Panc1 (cell line): ENCODE measurements around the gene SVBP. TPM values are rescaled to one million over a fixed set of nuclear protein-coding genes. Genes with fewer than 3 reads are reported as not detected.

ENCODE experiments used
- ATAC-seq: fragments of 200-7000 bp; cut with Tn5 transposase; 2 replicates; pipeline ENCODE4 v1.9.1; 2020; ENCODE audit warnings: mild to moderate bottlenecking, moderate library complexity
- BruUV-seq: library from RNA; stranded (reverse); fragments of 400-500 nt; replicated peaks from 2 replicates; lab custom pipeline; 2021; lab: Mats Ljungman, UMichigan
- CTCF ChIA-PET: fragments of 300-600 bp; sonication (Branson Sonifier 250); formaldehyde crosslinking; loops from one replicate; lab custom pipeline; 2022; ENCODE audit warnings: antibody characterized with exemption; lab: Charles Lee
- POLR2A ChIA-PET: fragments of 300-600 bp; sonication (Branson Sonifier 250); formaldehyde crosslinking; loops from one replicate; lab custom pipeline; 2022; ENCODE audit warnings: antibody characterized with exemption; lab: Charles Lee
- DNase-seq: peaks from one replicate; pipeline ENCODE4 v3.0.0-alpha.2; 2010; ENCODE audit warnings: low read depth, low spot score
- H3K27ac ChIP-seq: 2 replicates; pipeline ENCODE4 v1.5.1; 2011; ENCODE audit warnings: mild to moderate bottlenecking, low read length, inconsistent platforms
- H3K27me3 ChIP-seq: fragments of 200-500 bp; sonication (Bioruptor generic); 2 replicates; pipeline ENCODE4 v1.6.0; 2014; ENCODE audit warnings: low read length, inconsistent platforms; ENCODE audit not compliant: control insufficient read depth, insufficient read depth
- H3K36me3 ChIP-seq: fragments of 200-500 bp; sonication (Bioruptor generic); 2 replicates; pipeline ENCODE4 v1.5.1; 2014; ENCODE audit warnings: inconsistent platforms, mild to moderate bottlenecking, low read length, moderate library complexity; ENCODE audit not compliant: control insufficient read depth, insufficient read depth
- H3K4me1 ChIP-seq: 2 replicates; pipeline ENCODE4 v1.5.1; 2011; ENCODE audit warnings: inconsistent platforms, mild to moderate bottlenecking, low read length, moderate library complexity; ENCODE audit not compliant: control insufficient read depth, insufficient read depth
- H3K4me3 ChIP-seq, 2 experiments: 2 replicates each; pipeline ENCODE4 v1.5.1; 2011 to 2012; ENCODE audit warnings: low read depth in 2 of 2, low read length in 2 of 2, mild to moderate bottlenecking in 2 of 2, inconsistent platforms in 1 of 2, moderate library complexity in 1 of 2
- H3K9me3 ChIP-seq: fragments of 200-500 bp; sonication (Bioruptor generic); 2 replicates; pipeline ENCODE4 v1.5.1; 2014; ENCODE audit warnings: low read depth, mild to moderate bottlenecking, inconsistent platforms, low read length, moderate library complexity; ENCODE audit not compliant: control insufficient read depth, insufficient read depth
- POLR2AphosphoS5 ChIP-seq: IDR thresholded peaks from 2 replicates; pipeline ENCODE4 v1.6.1; 2012; ENCODE audit warnings: mild to moderate bottlenecking, low read depth, low read length, moderate library complexity
- SIN3A ChIP-seq: IDR thresholded peaks from 2 replicates; pipeline ENCODE4 v1.6.1; 2012; ENCODE audit warnings: low read depth, mild to moderate bottlenecking, low read length, moderate library complexity, borderline replicate concordance; ENCODE audit not compliant: insufficient read depth
- TCF7L2 ChIP-seq: IDR thresholded peaks from 2 replicates; pipeline ENCODE4 v1.6.1; 2011; ENCODE audit warnings: mild to moderate bottlenecking, low read depth, low read length, inconsistent platforms
- in situ Hi-C: cut with HindIII; loops from 2 replicates; pipeline ENCODE4 v1.10.0; 2016; ENCODE audit warnings: low sequenced_read_pairs, low pct_unique_long_range_greater_than_20kb
- intact Hi-C: fragments of 100-400 bp; cut with micrococcal nuclease; formaldehyde crosslinking; loops from one replicate; pipeline ENCODE4 v1.10.0; 2022; ENCODE audit not compliant: unreplicated experiment
- total RNA-seq: library from RNA; stranded (reverse); gene quantifications from one replicate; pipeline ENCODE4 v1.2.1, GENCODE V29; 2021; ENCODE audit not compliant: unreplicated experiment
- TF ChIP-seq, protein P1 (sequence below), 2 experiments: IDR thresholded peaks; 2 replicates each; pipeline ENCODE4 v1.6.1; 2011 to 2012; ENCODE audit warnings: low read depth in 2 of 2, control low read depth in 1 of 2, low read length in 1 of 2, mild to moderate bottlenecking in 1 of 2, moderate library complexity in 1 of 2; ENCODE audit not compliant: insufficient read depth in 1 of 2
- TF ChIP-seq, protein P2 (sequence below): fragments of 450-650 bp; IDR thresholded peaks from 2 replicates; pipeline ENCODE4 v1.5.1; 2017; ENCODE audit warnings: mild to moderate bottlenecking

SVBP gene
- total RNA-seq, 1 experiment from 2014 or later = 21.2 TPM

DNA sequence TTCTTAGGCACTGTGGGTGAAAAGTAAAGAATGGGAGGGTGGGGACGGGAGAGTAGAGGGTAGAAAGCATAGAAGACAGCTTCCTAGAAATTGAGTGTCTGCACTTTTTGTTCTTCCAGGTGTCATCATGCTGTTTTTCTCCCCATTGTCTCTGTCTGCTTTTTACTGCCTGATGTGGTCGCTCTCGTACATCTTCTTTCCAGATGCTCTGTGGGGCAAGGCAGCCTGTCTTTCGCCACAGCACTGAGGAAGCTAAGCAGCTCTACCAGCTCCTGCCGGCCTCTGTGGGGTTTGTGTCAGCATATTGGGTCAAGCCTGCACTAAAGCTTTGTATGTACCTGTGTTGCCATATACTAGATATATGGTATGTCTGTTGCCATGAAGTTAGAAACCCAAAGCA is 19.2 kb downstream of the SVBP start:
- Histone ChIP-seq H3K4me1 (no peaks in the 10 kb centered on the region), H3K9me3 (no peaks in the 10 kb centered on the region), H3K27ac (no peak overlapping the region), H3K4me3 (no peak overlapping the region), H3K36me3 (no peaks in the 10 kb centered on the region), H3K27me3 (peaks cover 2% of the 10 kb centered on the region; the same call in 1 of the 2 replicates)
- ChIA-PET POLR2A (no interaction called here), CTCF (interaction anchor here (0.8 kb wide), 1 partner anchor 115 kb away, joined by 3 read pairs; no protein-coding TSS in a partner anchor)
- TF ChIP-seq SIN3A = no peak
- TF ChIP-seq, protein P1, sequence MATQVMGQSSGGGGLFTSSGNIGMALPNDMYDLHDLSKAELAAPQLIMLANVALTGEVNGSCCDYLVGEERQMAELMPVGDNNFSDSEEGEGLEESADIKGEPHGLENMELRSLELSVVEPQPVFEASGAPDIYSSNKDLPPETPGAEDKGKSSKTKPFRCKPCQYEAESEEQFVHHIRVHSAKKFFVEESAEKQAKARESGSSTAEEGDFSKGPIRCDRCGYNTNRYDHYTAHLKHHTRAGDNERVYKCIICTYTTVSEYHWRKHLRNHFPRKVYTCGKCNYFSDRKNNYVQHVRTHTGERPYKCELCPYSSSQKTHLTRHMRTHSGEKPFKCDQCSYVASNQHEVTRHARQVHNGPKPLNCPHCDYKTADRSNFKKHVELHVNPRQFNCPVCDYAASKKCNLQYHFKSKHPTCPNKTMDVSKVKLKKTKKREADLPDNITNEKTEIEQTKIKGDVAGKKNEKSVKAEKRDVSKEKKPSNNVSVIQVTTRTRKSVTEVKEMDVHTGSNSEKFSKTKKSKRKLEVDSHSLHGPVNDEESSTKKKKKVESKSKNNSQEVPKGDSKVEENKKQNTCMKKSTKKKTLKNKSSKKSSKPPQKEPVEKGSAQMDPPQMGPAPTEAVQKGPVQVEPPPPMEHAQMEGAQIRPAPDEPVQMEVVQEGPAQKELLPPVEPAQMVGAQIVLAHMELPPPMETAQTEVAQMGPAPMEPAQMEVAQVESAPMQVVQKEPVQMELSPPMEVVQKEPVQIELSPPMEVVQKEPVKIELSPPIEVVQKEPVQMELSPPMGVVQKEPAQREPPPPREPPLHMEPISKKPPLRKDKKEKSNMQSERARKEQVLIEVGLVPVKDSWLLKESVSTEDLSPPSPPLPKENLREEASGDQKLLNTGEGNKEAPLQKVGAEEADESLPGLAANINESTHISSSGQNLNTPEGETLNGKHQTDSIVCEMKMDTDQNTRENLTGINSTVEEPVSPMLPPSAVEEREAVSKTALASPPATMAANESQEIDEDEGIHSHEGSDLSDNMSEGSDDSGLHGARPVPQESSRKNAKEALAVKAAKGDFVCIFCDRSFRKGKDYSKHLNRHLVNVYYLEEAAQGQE (IDR thresholded peaks at IDR 0.05; ENCODE audit: insufficient read depth in 1 of 2, low read depth in 2 of 2, low read length in 1 of 2) = no peak
- TF ChIP-seq TCF7L2 = no peak
- TF ChIP-seq, protein P2, sequence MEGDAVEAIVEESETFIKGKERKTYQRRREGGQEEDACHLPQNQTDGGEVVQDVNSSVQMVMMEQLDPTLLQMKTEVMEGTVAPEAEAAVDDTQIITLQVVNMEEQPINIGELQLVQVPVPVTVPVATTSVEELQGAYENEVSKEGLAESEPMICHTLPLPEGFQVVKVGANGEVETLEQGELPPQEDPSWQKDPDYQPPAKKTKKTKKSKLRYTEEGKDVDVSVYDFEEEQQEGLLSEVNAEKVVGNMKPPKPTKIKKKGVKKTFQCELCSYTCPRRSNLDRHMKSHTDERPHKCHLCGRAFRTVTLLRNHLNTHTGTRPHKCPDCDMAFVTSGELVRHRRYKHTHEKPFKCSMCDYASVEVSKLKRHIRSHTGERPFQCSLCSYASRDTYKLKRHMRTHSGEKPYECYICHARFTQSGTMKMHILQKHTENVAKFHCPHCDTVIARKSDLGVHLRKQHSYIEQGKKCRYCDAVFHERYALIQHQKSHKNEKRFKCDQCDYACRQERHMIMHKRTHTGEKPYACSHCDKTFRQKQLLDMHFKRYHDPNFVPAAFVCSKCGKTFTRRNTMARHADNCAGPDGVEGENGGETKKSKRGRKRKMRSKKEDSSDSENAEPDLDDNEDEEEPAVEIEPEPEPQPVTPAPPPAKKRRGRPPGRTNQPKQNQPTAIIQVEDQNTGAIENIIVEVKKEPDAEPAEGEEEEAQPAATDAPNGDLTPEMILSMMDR = no peak
- no peak for TF ChIP-seq POLR2AphosphoS5
- in situ Hi-C loops = no loop called here
- no TSS peak for BruUV-seq
- DNase-seq = no peak
- no peak for ATAC-seq
- intact Hi-C loops = no loop called here

DNA sequence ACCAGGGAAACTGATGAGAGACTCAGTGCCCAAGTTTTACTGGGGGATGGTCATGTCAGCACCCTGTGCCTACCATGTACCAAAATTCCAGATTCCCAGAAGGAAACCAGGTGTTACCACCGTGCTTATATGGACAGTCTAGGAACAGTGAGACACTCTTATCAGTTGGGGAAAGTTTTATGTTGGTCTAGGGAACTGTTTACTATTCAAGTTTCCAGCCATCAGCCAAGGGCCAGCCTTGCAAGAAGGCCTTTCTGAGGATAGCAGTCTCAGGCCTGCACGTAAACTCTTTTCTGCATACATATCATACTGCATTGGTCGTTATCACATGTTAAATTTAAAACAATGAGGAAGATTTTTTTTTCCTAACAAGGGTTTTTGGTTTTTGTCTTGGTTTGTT is 19.8 kb downstream of the SVBP start:
- Histone ChIP-seq H3K36me3 (no peaks in the 10 kb centered on the region), H3K9me3 (no peaks in the 10 kb centered on the region), H3K4me3 (no peak overlapping the region), H3K4me1 (no peaks in the 10 kb centered on the region), H3K27me3 (peaks cover 2% of the 10 kb centered on the region; the same call in 1 of the 2 replicates), H3K27ac (no peak overlapping the region)
- ChIA-PET POLR2A (no interaction called here), CTCF (interaction anchor here (0.8 kb wide), 1 partner anchor 115 kb away, joined by 3 read pairs; no protein-coding TSS in a partner anchor)
- TF ChIP-seq POLR2AphosphoS5 = no peak
- no peak for TF ChIP-seq TCF7L2
- TF ChIP-seq, protein P2 = no peak
- TF ChIP-seq, protein P1 (IDR thresholded peaks at IDR 0.05; ENCODE audit: insufficient read depth in 1 of 2, low read depth in 2 of 2, low read length in 1 of 2) = no peak
- TF ChIP-seq SIN3A = no peak
- DNase-seq (no peak), ATAC-seq (no peak)
- in situ Hi-C loops (no loop called here), intact Hi-C loops (no loop called here)
- BruUV-seq = no TSS peak
